LNCaP clone FGC (cell line): ENCODE data around the gene RTF1.

ENCODE experiments used
- DNase-seq: peaks from one replicate; pipeline ENCODE4 v3.0.0-alpha.2; 2011; ENCODE audit warnings: low read depth
- H3K4me3 ChIP-seq: 2 replicates; pipeline ENCODE4 v1.5.1; 2011; ENCODE audit warnings: mild to moderate bottlenecking, low read depth, low read length, control low read depth
- CTCF ChIP-seq: IDR thresholded peaks from 2 replicates; pipeline ENCODE4 v1.5.1; 2012; ENCODE audit warnings: mild to moderate bottlenecking; ENCODE audit not compliant: control insufficient read depth, insufficient read depth; ENCODE audit errors: extremely low read depth

RTF1 gene

GRCh38 chr15:41504751-41505492 lies 88.0 kb downstream of the RTF1 start:
- no peak for DNase-seq
- TF ChIP-seq CTCF = no peak
- H3K4me3 ChIP-seq = no peak overlapping the region

GRCh38 chr15:41505776-41506175 lies 88.9 kb downstream of the RTF1 start:
- DNase-seq = no peak
- TF ChIP-seq CTCF = no peak
- H3K4me3 ChIP-seq = no peak overlapping the region

- no peak overlapping the region for H3K4me3 ChIP-seq
- DNase-seq = no peak
- 0 out of 2 replicates have a peak, but pooled peaks have one; percentile 9 for TF ChIP-seq CTCF
Measured at GRCh38 chr15:41506796-41507341, 90.0 kb downstream of the RTF1 start.

GRCh38 chr15:41507820-41508290 lies 91.0 kb downstream of the RTF1 start:
- TF ChIP-seq CTCF = no peak
- DNase-seq = peak; percentile 83
- H3K4me3 ChIP-seq = no peak overlapping the region

GRCh38 chr15:41510728-41511127 lies 93.8 kb downstream of the RTF1 start:
- DNase-seq = no peak
- H3K4me3 ChIP-seq = no peak overlapping the region
- TF ChIP-seq CTCF = no peak

- DNase-seq = no peak
- H3K4me3 ChIP-seq = no peak overlapping the region
- no peak for TF ChIP-seq CTCF
Measured at GRCh38 chr15:41511331-41511898, 94.5 kb downstream of the RTF1 start.
